Prostate gland (tissue), 2 donors: ENCODE data around the gene LAMA2.

ENCODE experiments used
- CTCF ChIP-seq, 4 experiments: fragments of 200-600 bp in 2 of 4; fragments of 450-650 bp in 2 of 4; sonication (generic) in 2 of 4; IDR thresholded peaks; 1 replicate in 3 of 4; 2 replicates in 1 of 4; pipeline ENCODE4 v1.5.1; 2016 to 2019; ENCODE audit warnings: antibody characterized with exemption in 4 of 4, mild to moderate bottlenecking in 2 of 4, moderate library complexity in 2 of 4
- POLR2A ChIP-seq: fragments of 450-650 bp; IDR thresholded peaks from one replicate; pipeline ENCODE4 v1.6.1; 2016; ENCODE audit warnings: antibody characterized with exemption, mild to moderate bottlenecking
- POLR2AphosphoS5 ChIP-seq: sonication (generic); formaldehyde crosslinking; IDR thresholded peaks from one replicate; pipeline ENCODE4 v1.6.1; 2017; ENCODE audit warnings: antibody characterized with exemption

DNA sequence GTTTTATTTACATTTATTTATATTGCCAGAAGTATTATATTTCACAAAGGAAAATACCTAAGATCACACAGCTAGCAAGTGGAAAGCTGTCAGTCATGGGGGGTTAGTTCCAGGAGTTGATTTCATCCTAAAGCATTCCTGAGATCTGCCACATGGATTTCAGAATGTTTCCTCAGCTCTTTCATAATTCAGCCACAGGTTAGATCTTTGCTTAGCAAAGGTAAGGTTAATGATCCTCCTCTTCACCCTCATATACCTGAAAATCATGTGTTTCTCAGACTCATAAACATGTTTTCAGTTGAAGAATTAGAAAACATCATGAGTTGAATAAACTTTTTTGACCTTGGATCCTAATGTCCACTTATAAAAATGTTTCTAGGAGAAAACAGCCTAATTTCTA lies 611.6 kb downstream of the LAMA2 start:
- TF ChIP-seq CTCF (IDR thresholded peaks at IDR 0.05) (no peak), POLR2AphosphoS5 (no peak), POLR2A (no peak)
